Measurements from ENCODE around the gene PI4KB. TPM values are rescaled to one million over a fixed set of nuclear protein-coding genes. Genes with fewer than 3 reads are reported as not detected.

The PI4KB gene
- total and polyA plus RNA-seq, 9 of the 15 experiments (the other 6 are each of a cell fraction or from before 2014, with no cell fraction given) = 3.1 to 65.4 (median 45.1) TPM

DNA sequence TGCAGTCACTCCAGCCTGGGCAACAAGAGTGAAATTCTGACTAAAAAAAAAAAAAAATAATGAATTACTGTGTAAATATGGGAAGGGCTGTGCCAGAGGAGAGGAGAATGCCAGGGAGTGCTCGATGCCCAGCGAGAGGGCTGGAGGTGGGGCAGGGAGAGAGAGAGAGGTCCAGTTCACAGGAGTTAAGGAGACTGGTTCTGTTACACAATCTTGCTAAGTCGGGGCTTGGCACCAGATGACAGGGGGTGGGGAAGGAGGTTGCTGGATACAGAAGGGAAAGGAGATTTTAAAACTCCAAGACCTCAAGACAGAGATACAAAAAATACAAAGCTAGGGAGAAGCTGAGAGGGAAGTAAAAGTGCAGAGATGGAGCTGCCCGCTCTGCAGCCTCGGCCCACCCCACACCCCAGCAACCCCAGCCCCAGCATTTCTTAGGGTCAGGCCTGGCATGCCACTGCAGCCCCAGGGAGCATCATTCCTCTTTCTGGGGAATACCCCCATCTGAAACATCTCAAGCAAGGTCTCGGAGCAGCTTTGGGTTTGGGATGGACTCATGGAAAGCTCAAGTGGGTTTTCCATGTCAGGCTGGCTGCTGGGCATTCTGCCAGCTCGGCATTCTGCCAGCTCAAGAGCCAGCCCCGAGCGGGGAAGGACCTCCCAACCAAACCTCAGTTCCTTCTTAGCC lies 44.3 kb upstream of the PI4KB start:
- DNase-seq (ENCODE audit: extremely low read depth in 1 of 4, low spot score in 3 of 4) = peak in 2 of 4 experiments; percentile 28 to 34
- intact Hi-C loops (cut with micrococcal nuclease) (loop anchor here (1.0 kb wide), 1 partner anchor 24 kb away; the partner anchor contains the start of gene RFX5), in situ Hi-C loops (cut with MboI) (no loop called here)
- peaks cover 32 to 48% of the 10 kb centered on the region in 2 experiments for H3K4me1 ChIP-seq (replicated peaks in 1 of 2; ENCODE audit: control insufficient read depth in 2 of 2, insufficient read depth in 2 of 2, low read length in 2 of 2)
- H4K20me1 ChIP-seq (replicated peaks; ENCODE audit: control insufficient read depth, insufficient read depth, low read length) = no peaks in the 10 kb centered on the region
- peak overlapping the region; percentile 62 to 68; a peak in 3 of 4 replicates for H3K9ac ChIP-seq (ENCODE audit: insufficient read depth in 1 of 2, low read depth in 2 of 2, low read length in 2 of 2)
- BruUV-seq (replicated peaks) = no TSS peak
- H3K9me1 ChIP-seq (ENCODE audit: control insufficient read depth, insufficient read depth, low read length) = no peaks in the 10 kb centered on the region
- peaks cover 14% of the 10 kb centered on the region; the same call in 2 of the 3 replicates for H3K36me3 ChIP-seq (ENCODE audit: control insufficient read depth, insufficient read depth, low read length)
- peak overlapping the region; percentile 92 for H3K4me2 ChIP-seq (ENCODE audit: insufficient read depth, low read length)
- POLR2A ChIA-PET = interaction anchor here (0.6 to 1.6 kb wide), 7 partner anchors 12 to 158 kb away, joined by 3 to 12 read pairs (median 4); partner anchors contain the start of gene PSMB4
- no peak for TF ChIP-seq ATF1 (CRISPR knock-in tag; IDR thresholded peaks at IDR 0.05)
- TF ChIP-seq ATF1 (tag; IDR thresholded peaks at IDR 0.05) = no peak
- TF ChIP-seq ZNF316 (IDR thresholded peaks at IDR 0.05) = peak; percentile 18; the same call in 1 of the 2 replicates
- 0 out of 2 replicates have a peak, but pooled peaks have one; percentile 2 for TF ChIP-seq RBFOX2 (IDR thresholded peaks at IDR 0.05; ENCODE audit: low read depth, low read length)
- TF ChIP-seq NFIC (IDR thresholded peaks at IDR 0.05) = peak; percentile 91
- TF ChIP-seq ZNF764 (CRISPR knock-in tag; IDR thresholded peaks at IDR 0.05; ENCODE audit: low read depth) = no peak
- TF ChIP-seq XRCC4 (IDR thresholded peaks at IDR 0.05; ENCODE audit: extremely low read depth, insufficient read depth, insufficient read length) = no peak
- FAIRE-seq = no peak
- no peak for ATAC-seq
- H2AFZ ChIP-seq (ENCODE audit: low read depth, low read length) = peak overlapping the region; percentile 93; the same call in 1 of the 2 replicates
- no peaks in the 10 kb centered on the region for H3K9me3 ChIP-seq (replicated peaks; ENCODE audit: control insufficient read depth, insufficient read depth, low read depth, low read length)
- H3K27me3 ChIP-seq (ENCODE audit: control insufficient read depth in 2 of 2, insufficient read depth in 2 of 2, low read length in 2 of 2) = no peaks in the 10 kb centered on the region
- H3K4me3 ChIP-seq = peak overlapping the region; percentile 49
- peaks cover 16% of the 10 kb centered on the region for H3K79me2 ChIP-seq (ENCODE audit: control insufficient read depth, insufficient read depth, low read length)
- H3K27ac ChIP-seq (ENCODE audit: extremely low read depth, low read depth, low read length) = peak overlapping the region; percentile 65; the same call in 1 of the 3 replicates
- WGBS (ENCODE audit: insufficient coverage, low coverage, missing lambda C conversion rate) = 50% methylated on average over 9 of the region's 9 CpGs
- CTCF ChIA-PET (ENCODE audit: low intra/inter-chr PET ratio) = no interaction called here
